NCI-H748 (cell line): ENCODE measurements around the gene CLDN19.

Experiments used
- DNase-seq: peaks from one replicate; lab custom pipeline; 2025; ENCODE audit not compliant: unreplicated experiment; lab: John Stamatoyannopoulos, UW

CLDN19 gene

GRCh38 chr1:42739753-42740700 is at the start of gene CLDN19:
CLDN19 (minus strand) TSS chr1:42740236; CDS start chr1:42740063, 173 bp downstream.
- DNase-seq = no peak

DNA sequence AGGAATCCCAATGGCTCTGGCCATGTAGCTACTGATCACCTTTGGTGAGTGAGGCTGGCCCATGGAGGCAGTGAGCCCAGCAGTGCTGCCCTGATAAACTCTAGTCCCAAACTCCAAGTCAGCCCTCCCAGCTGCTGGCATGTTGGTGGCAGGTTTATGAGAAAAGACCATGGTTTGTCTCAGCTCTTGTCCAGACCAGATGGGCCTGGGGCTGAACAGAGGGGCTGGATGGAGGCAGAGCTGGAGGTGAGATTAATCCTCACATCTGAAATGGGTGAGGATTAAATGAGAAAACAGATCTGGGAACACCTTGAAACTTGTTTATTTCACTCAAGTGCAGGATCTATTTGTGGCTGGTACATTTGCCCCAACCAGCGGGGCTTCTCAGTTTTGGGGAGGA is 48.0 kb upstream of the CLDN19 start:
- no peak for DNase-seq

DNA sequence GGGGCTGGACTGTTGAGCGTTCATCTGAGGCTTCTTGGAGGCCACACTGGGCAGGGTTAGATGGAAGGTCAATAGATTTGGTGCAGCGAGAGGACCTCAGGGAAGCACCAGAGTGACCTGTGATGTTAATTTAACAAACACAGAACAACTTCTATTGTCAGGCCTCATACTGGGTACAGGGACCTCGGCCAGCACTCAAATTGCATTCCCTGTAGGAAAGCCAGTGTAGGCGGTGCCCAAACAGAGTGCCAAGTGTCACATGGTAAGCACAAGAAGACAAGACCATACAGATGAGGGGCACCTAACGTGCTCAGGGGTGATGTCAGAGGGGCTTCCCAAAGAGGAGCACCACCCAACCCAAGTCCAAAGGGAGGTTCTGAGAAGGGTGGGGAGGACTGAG is 46.1 kb upstream of the CLDN19 start:
- DNase-seq = no peak

DNA sequence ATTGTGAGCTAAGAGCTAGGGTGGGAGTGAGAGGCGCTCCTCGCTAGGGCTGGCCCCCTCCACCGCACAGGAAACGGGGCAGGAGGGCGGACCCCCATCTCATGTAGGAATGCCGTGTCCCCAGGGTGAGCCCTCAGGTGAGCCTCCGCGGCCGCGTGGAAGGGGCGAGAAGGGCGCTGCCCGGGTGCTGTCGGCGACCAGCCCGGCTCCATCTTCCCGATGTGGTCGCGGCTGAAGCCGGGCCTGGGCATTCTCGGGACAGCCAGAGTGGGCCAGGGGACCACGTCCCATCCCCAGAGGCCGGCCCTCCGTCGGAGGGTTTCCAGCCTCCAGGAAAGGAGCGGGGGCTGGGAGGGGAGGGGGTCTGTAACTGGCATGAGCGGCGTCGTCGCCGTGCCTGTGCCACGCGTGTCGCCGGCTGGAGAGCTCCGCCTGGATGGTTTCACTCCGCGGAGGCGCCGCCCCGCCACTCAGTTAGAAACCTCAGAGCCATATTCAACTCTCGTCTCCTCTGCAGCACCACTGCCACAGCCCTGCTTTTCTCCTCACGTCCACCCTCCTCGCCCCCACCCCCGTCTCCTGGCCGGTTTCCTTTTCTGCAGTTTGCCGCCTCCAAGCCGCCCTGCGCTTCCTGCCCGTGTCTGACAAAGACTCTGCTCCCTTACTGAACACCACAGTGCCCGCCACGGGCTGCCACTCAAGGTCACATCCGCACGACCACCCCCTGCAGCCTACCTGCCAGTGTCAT is 45.1 kb upstream of the CLDN19 start, which contains the start of gene TMEM269:
TSS of gene TMEM269 (plus strand) at position 46 of the 748 bp plus-strand sequence. CDS start 4,903 bp downstream, outside the sequence.
- peak; percentile 70 for DNase-seq

GRCh38 chr1:42784547-42784945 is 44.5 kb upstream of the CLDN19 start:
- DNase-seq = no peak

- DNase-seq = no peak
Measured at GRCh38 chr1:42783092-42783491, 43.1 kb upstream of the CLDN19 start.

- no peak for DNase-seq
Measured at GRCh38 chr1:42780176-42780575, 40.1 kb upstream of the CLDN19 start.

- no peak for DNase-seq
Measured at GRCh38 chr1:42779725-42780124, 39.7 kb upstream of the CLDN19 start.

DNA sequence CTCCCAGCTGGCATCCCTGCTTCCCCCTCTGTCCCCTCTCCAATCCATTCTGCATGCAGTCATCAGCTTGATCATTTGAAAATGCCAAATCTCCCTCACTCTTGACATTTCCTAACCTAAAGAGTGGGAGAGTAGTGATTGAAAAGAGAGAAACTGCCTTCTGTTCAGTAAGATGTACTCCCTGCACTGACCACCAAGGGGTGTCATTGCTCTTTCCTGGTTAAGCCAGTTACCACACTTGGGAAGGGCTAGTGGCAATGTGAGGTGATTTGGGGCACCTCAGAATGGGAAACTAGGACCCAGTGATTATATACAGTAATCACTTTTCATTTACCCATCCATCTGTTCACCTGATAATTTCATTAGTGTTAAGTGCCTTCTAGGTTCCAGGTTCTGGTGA is 37.8 kb upstream of the CLDN19 start:
- peak; percentile 88 for DNase-seq

DNA sequence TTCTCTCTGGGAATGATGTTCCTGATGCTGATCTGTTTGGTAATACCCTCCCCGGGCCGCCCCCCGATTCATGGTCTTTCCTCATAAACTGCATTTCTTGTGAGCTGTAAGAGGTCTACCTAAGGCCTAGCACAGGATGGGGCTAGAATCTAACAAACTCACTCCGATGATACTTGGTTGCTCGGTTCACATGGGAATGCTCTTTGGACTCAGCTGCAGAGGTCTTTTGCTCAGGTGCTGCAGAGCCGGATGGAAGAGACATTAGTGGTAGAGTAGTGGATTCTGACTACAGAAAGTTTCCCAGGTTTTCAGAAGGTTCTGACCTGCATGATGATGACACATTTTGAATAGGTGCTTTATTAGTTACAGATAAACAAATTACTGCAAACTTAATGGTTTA is 36.5 kb upstream of the CLDN19 start:
- no peak for DNase-seq

DNA sequence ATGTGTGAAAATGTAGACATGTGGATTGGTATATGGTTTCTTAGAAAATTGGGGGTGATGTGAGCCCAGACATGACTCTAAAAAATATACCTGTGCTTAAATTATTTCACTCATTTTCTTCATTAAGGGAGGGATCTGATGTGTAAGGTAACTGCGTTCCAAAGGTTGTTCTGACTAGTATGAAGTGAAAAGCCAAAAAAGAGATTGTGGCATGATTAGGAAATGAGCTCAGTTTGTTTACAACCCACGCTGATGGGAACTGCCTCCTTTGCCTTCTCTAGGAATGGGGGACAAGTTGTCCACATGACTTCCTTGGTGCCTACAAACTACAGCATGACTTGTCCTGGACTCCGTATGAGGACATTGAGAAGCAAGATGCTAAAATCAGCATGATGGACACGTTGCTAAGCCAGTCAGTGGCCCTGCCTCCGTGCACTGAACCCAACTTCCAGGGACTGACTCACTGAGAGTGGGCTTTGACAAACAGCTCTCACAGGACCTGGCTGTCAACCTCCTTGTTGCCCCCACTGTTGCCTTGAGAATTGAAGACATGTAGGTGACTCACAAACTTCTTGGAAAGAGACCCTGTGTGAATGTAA is 35.0 kb upstream of the CLDN19 start:
- no peak for DNase-seq

DNA sequence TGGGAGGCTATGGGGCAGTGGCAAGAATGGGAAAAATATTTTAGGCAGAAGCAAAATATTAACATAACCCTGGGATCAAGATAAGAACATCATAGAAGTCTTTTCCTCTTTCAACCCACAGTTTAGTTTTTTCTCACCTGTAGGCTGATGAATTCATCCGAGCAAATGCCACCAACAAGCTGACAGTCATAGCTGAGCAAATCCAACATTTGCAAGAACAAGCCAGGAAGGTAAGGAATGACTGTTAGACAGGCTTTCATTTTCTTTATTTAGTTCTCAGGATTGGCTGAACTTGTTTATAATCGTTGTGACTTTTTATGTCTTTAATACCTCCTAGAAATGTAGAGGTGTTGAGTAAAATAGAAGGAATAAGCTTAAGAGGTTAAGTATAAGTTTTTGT is 33.4 kb upstream of the CLDN19 start:
- DNase-seq = no peak

DNA sequence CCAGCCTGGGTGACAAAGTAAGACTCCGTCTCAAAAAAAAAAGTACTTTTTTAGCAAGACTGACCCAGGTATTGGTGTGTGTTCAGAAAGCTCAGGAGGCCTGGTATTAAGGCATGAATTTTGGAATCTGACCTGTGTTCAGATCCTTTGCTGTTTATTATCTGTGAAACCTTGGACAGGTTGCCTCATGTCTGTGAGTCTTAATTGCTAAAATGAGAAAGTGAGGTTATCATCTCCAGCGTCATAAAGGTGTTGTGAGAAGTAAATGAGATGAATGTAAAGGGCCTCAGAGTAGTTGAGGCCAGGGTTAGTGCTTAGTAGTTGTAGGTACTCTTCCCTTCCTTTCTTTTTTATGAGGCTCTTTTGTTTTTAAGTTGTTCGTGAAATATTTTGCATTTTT is 29.8 kb upstream of the CLDN19 start:
- DNase-seq = no peak

GRCh38 chr1:42768172-42768571 is 28.1 kb upstream of the CLDN19 start:
- DNase-seq = no peak

GRCh38 chr1:42767510-42768000 is 27.5 kb upstream of the CLDN19 start:
- DNase-seq = peak; percentile 98

GRCh38 chr1:42766741-42767509 is 26.9 kb upstream of the CLDN19 start, which contains the start of the genes C1orf50 and P3H1:
C1orf50 (plus strand) TSS chr1:42767249; CDS start chr1:42767312, 63 bp downstream.
P3H1 (minus strand) TSS chr1:42767028; CDS start chr1:42766971, 57 bp downstream.
- peak; percentile 100 for DNase-seq

DNA sequence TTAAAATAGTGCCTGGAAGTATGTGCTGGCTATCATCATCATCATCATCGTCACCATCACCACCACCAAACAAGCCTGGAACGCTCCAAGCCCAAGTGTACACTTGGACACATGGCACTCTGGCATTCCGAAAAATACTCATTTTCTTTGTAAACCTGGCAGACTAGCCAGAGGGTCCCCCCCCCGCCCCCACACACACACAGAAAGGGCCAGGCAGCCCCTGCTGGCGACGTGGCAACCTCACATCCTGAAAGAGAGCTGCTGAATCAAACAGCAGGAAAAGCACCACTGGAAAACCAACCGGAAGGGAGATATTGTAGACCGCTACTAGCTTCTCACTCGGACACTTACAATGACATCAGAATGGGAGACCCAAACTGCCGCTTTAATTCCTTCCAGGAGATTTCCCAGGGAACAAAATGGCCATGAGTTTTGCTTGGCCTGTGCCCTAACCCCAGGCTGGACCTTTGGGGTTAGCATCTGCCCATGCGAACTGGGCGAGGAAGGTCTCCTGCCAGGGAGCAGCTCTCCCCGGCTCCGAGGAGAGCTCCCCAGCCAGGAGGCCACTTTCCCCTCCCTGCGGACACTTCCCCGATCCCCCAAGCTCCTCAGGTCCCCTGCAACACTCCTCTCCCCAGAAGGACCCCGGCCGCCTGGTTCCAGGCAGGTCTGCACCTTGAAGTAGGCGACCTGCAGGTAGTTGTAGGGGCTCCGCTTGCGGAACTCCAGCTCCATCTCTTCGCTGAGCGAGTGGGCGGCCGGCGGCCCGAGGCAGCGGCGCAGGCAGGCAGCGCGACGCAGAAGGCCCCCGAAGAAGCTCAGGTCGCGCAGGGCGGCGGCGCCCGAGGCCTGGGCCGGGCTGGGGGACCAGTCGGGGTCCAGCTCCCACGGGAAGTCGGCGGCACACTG is 26.1 kb upstream of the CLDN19 start:
- DNase-seq = peak; percentile 99

DNA sequence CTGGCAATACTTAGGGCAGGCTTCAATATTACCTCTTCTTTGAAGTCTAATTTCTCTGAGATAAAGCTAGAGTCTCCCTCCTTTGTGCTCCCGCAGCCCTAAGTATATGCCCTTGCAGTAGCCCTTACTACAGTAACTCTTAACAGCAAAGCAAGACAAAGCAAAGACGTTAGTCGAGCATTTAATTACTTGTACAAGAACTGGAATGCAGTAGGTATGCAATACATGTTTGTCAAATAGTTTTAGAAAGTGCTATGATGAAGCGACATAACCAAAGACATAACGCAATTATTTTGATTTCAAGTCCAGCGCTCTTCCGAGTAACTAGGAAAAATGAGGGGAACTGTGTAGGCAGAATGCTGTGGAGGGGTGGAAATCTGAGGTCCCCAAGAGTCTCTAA is 25.2 kb upstream of the CLDN19 start:
- DNase-seq = no peak

- no peak for DNase-seq
Measured at GRCh38 chr1:42762269-42762668, 22.2 kb upstream of the CLDN19 start.
